Measurements from ENCODE around the gene MYCBP2. TPM values are rescaled to one million over a fixed set of nuclear protein-coding genes. Genes with fewer than 3 reads are reported as not detected.

The MYCBP2 gene
- total RNA-seq, 1 donor from 2014 or later: 42.2 TPM

- no peaks in the 10 kb centered on the region for H3K36me3 ChIP-seq
- peaks cover 50% of the 10 kb centered on the region for H3K4me1 ChIP-seq
- no peak for DNase-seq
- TF ChIP-seq CTCF (IDR thresholded peaks at IDR 0.05; ENCODE audit: borderline replicate concordance): no peak
- H3K9me3 ChIP-seq (replicated peaks): no peaks in the 10 kb centered on the region
- peak overlapping the region; percentile 100 for H3K27ac ChIP-seq (replicated peaks)
- intact Hi-C loops (cut with micrococcal nuclease): no loop called here
- peak overlapping the region; percentile 97 for H3K4me3 ChIP-seq
- H3K27me3 ChIP-seq (ENCODE audit: low read depth): no peaks in the 10 kb centered on the region
Observed at GRCh38 chr13:77028202-77028601, 298.7 kb downstream of the MYCBP2 start.

- peaks cover 61% of the 10 kb centered on the region for H3K4me1 ChIP-seq
- intact Hi-C loops (cut with micrococcal nuclease): no loop called here
Observed at GRCh38 chr13:77026861-77027621, 299.9 kb downstream of the MYCBP2 start, which contains the start of gene FBXL3. TSS of gene FBXL3 (minus strand) at chr13:77027159. CDS start at chr13:77021860, 5,299 bp downstream.

GRCh38 chr13:77026255-77026860 is 300.5 kb downstream of the MYCBP2 start:
- Histone ChIP-seq H3K27ac (replicated peaks) (peak overlapping the region; percentile 100), H3K4me3 (peak overlapping the region; percentile 97), H3K27me3 (ENCODE audit: low read depth) (no peaks in the 10 kb centered on the region), H3K4me1 (peaks cover 68% of the 10 kb centered on the region), H3K9me3 (replicated peaks) (no peaks in the 10 kb centered on the region), H3K36me3 (no peaks in the 10 kb centered on the region)
- intact Hi-C loops (cut with micrococcal nuclease): no loop called here
- DNase-seq: peak; percentile 85
- TF ChIP-seq CTCF (IDR thresholded peaks at IDR 0.05; ENCODE audit: borderline replicate concordance): no peak

More at GRCh38 chr13:77026861-77027621, 299.9 kb downstream of the MYCBP2 start, which contains the start of gene FBXL3:
- Histone ChIP-seq H3K27me3 (ENCODE audit: low read depth) (no peaks in the 10 kb centered on the region), H3K27ac (replicated peaks) (peak within 1 kb of the TSS; percentile 100), H3K9me3 (replicated peaks) (no peaks in the 10 kb centered on the region), H3K4me3 (peak within 1 kb of the TSS; percentile 97), H3K36me3 (no peaks in the 10 kb centered on the region)
- peak; percentile 88 for DNase-seq
- TF ChIP-seq CTCF (IDR thresholded peaks at IDR 0.05; ENCODE audit: borderline replicate concordance): no peak

GRCh38 chr13:77022341-77022740 is 304.6 kb downstream of the MYCBP2 start:
- no peak for DNase-seq
- no peaks in the 10 kb centered on the region for H3K9me3 ChIP-seq (replicated peaks)
- H3K4me3 ChIP-seq: peak overlapping the region; percentile 97
- intact Hi-C loops (cut with micrococcal nuclease): no loop called here
- peaks cover 15% of the 10 kb centered on the region for H3K36me3 ChIP-seq
- peaks cover 92% of the 10 kb centered on the region for H3K4me1 ChIP-seq
- no peak overlapping the region for H3K27ac ChIP-seq (replicated peaks)
- H3K27me3 ChIP-seq (ENCODE audit: low read depth): no peaks in the 10 kb centered on the region
- no peak for TF ChIP-seq CTCF (IDR thresholded peaks at IDR 0.05; ENCODE audit: borderline replicate concordance)

GRCh38 chr13:77019756-77020155 is 307.1 kb downstream of the MYCBP2 start:
- Histone ChIP-seq H3K27me3 (ENCODE audit: low read depth) (no peaks in the 10 kb centered on the region), H3K4me3 (no peak overlapping the region), H3K9me3 (replicated peaks) (no peaks in the 10 kb centered on the region), H3K36me3 (peaks cover 41% of the 10 kb centered on the region), H3K4me1 (peaks cover 96% of the 10 kb centered on the region), H3K27ac (replicated peaks) (no peak overlapping the region)
- TF ChIP-seq CTCF (IDR thresholded peaks at IDR 0.05; ENCODE audit: borderline replicate concordance): no peak
- no peak for DNase-seq
- intact Hi-C loops (cut with micrococcal nuclease): no loop called here
